ENCODE data around the gene P4HA3.

P4HA3 gene

DNA sequence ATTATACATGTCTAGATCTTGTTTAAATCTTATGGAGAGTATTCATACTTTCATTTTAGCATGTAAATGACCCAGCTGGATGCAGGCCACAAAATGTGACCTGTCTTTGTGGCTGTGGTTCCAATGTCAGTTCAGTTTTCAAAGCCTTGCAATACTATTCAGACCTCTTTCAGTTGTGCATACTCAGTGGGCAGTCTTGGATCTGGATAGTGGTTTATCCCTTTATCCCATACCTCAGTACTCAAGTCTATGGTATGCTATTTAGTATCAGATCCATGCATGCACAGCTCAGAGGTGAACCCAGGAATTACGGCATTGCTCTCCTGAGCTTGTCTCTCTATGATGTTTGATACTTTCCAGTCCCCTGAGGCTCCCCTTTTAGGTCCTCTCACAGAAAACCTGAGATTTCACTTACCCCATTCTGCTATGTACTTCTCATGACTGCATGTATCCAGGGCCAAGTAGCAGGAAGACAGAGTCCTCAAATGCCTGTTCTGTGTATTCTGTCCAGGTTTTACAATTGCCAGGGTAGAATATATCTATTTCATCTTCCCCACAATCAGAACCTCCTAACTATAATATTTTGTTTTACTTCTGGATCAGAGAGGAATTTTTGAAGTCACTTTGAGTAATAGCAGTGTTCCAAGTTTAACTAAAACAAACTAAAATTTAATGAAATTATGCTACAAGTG lies 6.9 kb upstream of the P4HA3 start:
- no peak for DNase-seq (ENCODE audit: low read depth in 1 of 2, low spot score in 1 of 2)

- DNase-seq (ENCODE audit: low read depth in 1 of 2, low spot score in 1 of 2), result no peak
These were observed 5.5 kb upstream of the P4HA3 start for GRCh38 chr11:74316772-74317505.

- DNase-seq (ENCODE audit: low read depth in 1 of 2, low spot score in 1 of 2), result no peak
These were observed 886 bp upstream of the P4HA3 start for GRCh38 chr11:74312326-74312725.

DNA sequence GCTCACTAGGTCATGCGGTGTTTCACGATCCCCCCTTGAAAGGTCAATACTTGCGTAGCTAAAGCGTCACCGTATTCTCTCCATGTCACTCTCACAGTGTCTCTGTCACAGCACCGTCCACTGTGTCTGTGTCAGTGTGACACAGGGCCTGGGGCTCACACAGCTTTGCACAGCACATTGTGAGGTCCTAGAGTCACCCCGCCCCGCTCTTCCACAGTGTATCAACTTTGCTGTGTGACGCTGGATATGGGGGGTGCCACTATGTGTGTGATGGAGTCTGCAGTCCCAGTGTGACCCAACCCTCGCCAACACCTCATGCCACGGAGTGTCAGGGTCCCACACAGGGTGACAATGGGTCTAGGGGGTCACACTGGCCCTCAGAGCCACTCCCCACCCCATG lies 583 bp downstream of the P4HA3 start:
- DNase-seq (ENCODE audit: low read depth in 1 of 2, low spot score in 1 of 2), result no peak

GRCh38 chr11:74307434-74307833 lies 4.0 kb downstream of the P4HA3 start:
- no peak for DNase-seq (ENCODE audit: low read depth in 1 of 2, low spot score in 1 of 2)

- no peak for DNase-seq (ENCODE audit: low read depth in 1 of 2, low spot score in 1 of 2)
These were observed 4.8 kb downstream of the P4HA3 start for GRCh38 chr11:74306435-74307175.

GRCh38 chr11:74299015-74299414 lies 12.4 kb downstream of the P4HA3 start:
- no peak for DNase-seq (ENCODE audit: low read depth in 1 of 2, low spot score in 1 of 2)

GRCh38 chr11:74297484-74297883 lies 14.0 kb downstream of the P4HA3 start:
- DNase-seq (ENCODE audit: low read depth in 1 of 2, low spot score in 1 of 2), result no peak

DNA sequence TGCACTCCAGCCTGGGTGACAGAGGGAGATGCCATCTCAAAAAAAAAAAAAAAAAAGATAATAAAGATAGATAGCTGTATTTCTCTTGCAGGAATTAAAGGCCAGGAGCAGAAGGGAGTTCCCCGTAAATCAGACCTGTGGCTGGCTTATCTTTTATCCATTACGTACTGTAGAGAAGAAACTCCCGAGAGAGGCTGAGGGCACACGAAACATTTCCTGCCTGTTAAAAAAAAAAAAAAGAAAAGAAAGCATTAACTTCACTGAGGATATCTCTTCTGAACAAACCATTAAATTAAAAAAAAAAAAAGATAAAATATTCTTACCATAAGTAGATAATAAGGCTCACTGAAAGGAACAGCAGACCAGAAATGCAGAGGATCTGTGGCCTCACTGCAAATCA lies 22.5 kb downstream of the P4HA3 start:
- DNase-seq (ENCODE audit: low read depth in 1 of 2, low spot score in 1 of 2), result no peak

DNA sequence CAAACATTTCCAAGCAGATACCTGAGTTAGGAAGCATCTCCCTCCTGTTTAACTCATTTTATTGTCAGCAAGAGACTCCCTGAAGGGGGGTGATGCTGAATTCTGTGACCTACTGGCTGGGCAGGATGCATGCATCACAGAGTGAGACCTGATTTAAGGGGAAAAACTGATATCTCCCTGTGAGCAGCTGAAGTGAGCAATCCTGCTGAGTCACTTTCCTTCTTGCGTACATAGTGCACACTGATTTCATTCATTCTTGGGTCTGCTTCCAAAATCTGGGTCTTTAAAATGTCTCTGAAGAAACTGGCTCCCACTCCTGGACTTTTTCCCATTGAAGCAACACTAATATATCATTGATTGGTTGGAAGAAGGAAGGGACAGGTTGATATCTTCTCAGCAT lies 23.3 kb downstream of the P4HA3 start:
- DNase-seq (ENCODE audit: low read depth in 1 of 2, low spot score in 1 of 2), result no peak

DNA sequence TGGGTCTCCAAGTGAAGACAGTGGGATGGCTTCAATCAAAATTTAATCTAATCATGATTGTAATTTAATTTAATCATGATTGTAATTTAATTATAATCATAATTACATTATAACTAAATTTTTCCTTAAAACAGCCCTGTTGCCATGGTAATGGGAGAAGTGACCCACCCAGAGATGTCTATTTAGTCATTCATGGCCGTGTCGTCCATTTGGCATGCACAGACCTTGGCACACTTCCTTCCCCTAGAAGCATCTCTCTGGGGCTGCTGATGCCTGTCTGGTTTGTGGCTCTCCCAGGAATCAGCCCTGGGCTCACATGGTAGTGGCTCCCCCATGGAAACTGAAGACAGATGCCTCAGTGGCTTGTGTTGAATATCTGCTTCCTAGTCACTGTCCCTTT lies 27.0 kb downstream of the P4HA3 start:
- DNase-seq (ENCODE audit: low read depth in 1 of 2, low spot score in 1 of 2), result no peak

GRCh38 chr11:74283580-74284180 lies 27.8 kb downstream of the P4HA3 start:
- no peak for DNase-seq (ENCODE audit: low read depth in 1 of 2, low spot score in 1 of 2)

DNA sequence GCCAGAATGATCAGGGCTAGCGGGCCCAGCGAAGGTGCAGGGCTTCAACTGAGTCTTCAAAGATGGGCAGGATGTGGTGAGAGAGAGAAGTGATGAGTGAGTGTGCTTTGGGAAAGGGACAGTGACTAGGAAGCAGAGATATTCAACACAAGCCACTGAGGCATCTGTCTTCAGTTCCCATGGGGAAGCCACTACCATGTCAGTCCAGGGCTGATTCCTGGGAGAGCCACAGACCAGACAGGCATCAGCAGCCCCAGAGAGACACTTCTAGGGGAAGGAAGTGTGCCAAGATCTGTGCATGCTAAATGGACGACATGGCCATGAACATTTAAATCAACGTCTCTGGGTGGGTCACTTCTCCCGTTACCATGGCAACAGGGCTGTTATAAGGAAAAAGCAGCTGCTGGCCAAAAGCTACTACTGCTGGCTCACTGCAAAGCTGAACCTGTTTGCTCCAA lies 28.5 kb downstream of the P4HA3 start:
- DNase-seq (ENCODE audit: low read depth in 1 of 2, low spot score in 1 of 2), result no peak

DNA sequence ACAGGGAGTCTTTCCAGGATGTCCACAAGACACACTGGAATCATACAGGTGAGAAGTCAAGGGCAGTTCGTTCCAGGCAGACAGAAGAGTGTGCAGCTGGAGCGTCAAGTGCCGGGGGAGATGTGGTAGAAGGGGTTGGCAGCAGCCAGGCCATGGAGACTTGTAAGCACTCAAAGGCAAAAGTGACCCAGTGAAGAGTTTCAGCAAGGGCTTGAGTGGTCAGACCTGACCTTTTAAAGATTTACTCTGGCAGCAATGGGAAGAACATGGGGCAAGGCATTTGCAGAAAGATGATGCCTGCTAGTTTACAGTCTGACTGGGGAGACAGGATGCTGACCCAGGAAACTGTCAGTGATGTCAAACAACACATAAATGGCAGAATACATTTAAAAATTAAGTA lies 29.0 kb downstream of the P4HA3 start:
- DNase-seq (ENCODE audit: low read depth in 1 of 2, low spot score in 1 of 2), result no peak

- no peak for DNase-seq (ENCODE audit: low read depth in 1 of 2, low spot score in 1 of 2)
These were observed 30.9 kb downstream of the P4HA3 start for GRCh38 chr11:74280494-74280893.

- DNase-seq (ENCODE audit: low read depth in 1 of 2, low spot score in 1 of 2), result no peak
These were observed 32.2 kb downstream of the P4HA3 start for GRCh38 chr11:74279256-74279655.

DNA sequence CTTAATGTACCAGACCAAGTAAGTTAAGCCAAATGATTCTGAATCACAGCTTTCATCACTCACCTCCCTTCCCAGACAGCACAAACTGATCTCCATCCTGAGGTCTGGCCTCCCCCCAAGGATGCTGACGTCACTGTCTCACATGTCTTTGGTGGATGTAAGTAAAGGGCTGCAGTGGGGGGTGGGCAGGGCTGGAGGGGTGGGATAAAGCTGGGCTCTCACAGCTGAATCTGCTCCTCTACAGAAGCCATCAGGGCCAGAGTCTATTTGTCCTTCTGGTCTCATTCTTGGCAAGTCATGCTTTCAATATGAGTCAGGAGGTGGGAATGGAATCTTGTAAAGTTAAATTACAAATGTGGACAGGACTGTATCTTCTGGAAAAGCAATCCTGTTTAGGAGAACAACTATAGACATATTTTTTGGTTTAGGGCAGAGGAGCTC lies 32.7 kb downstream of the P4HA3 start:
- no peak for DNase-seq (ENCODE audit: low read depth in 1 of 2, low spot score in 1 of 2)

DNA sequence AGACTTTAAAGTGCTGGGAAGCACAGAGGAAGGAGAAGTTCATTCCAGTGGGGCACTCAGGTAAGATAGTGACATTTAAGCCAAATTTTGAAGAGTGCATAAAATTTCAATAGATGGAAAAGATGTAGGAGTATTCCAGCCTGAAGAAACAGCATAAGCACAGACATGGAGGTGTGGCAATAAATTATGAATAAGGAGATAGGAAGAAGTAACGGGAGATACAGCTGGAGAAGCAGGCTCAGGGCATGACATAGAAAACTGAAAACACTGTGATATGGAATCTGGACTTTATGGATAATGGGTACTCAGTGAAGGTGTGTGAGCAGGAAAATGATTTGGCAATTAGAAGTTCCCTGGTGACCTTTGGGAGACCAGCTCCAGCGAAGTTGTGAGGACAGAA lies 33.3 kb downstream of the P4HA3 start:
- no peak for DNase-seq (ENCODE audit: low read depth in 1 of 2, low spot score in 1 of 2)

GRCh38 chr11:74276581-74276980 lies 34.9 kb downstream of the P4HA3 start:
- DNase-seq (ENCODE audit: low read depth in 1 of 2, low spot score in 1 of 2), result no peak

DNA sequence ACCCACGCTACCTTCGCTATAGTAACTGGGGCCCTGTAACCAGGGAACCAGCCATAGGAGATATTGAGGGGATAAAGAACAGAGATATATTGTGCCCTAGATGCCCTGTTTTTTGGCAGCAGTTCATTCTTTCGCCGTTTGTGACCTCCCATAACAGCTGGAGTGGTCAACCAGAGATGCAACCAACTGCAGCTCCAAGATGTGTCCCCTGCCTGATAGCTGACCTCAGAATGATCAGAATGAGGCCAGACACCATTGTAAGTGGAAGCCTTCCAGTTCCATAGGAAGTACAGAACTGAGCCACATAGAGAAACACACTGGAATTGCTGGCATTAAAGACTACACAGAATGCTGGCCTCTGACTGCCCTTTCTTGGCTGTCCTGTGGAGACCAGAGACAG lies 39.2 kb downstream of the P4HA3 start:
- no peak for DNase-seq (ENCODE audit: low read depth in 1 of 2, low spot score in 1 of 2)

DNA sequence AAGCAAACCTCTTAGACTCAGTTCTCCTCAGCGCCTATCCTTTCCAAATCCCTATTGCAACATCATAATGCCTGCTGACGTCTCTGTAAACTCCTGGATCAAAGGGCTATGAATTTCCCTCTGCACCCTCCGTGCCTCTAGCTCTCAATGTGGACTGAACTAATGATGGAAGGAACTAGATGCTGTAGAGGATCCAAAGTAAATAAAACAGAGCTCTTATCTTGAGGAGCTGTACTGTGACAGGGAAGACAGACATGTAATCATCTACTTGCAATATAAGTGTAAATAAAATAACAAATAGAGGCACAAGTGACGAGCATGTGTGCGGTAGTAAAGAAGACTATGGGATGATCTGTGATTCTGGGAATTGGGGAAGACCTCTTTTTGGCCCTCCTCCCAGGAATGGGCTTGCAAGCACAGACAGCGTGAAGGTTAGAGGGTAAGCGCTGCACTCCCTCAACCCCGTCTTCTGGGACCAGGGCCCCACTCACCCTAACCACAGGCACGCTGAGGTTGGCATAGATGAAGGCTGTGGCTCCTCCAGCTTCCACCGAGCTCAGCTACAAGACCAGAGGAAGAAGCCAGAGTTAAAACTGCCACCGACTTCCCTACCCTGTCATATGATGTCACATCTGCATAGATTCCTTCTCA lies 42.2 kb downstream of the P4HA3 start:
- DNase-seq (ENCODE audit: low read depth in 1 of 2, low spot score in 1 of 2), result no peak

Measured in activated CD4-positive, alpha-beta T cell treated with anti-CD3 and anti-CD28 coated beads, Interleukin-2, amount 50 U/mL, for 24 hours (primary cell).